ENCODE results near the gene RRP8. TPM values are rescaled to one million over a fixed set of nuclear protein-coding genes. Genes with fewer than 3 reads are reported as not detected.
A peak's percentile ranks its signal among the peaks of the same experiment; 100 is the strongest.

RRP8 gene
- total RNA-seq, 2 donors from 2014 or later: 25.0 to 31.5 TPM

DNA sequence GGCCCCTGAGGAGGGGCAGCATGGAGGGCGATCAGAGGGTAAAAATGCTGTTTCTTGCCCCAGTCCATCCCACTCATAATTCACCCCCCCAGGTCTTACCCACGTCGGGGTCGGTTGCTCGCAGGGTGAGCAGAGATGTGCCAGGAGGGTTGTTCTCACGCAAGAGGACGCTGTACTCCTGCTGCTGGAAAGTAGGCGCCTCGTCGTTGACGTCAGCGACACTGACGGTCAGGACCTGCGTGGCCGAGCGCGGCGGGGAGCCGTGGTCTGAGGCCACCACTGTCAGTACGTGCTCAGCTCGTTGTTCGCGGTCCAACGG is 26.1 kb upstream of the RRP8 start:
- H3K27me3 Mint-ChIP-seq (ENCODE audit: low read depth): no peaks in the 10 kb centered on the region

DNA sequence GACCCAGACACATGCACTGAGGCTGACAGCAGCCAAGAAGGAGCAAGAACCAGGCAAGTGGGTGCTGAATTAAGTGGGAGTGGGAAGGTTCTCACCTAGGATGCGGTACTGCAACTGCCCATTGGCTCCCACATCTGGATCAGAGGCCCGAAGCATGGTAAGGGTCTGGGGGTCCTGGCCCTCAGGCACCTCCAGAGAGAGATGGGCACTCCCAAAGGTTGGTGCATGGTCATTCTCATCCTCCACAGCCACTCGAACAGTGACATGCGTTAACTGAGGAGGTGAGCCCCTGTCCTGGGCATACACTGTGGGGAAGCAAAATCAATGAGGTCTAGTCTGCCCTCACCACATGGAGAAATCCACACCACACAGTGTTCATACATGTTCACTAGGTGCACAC is 25.1 kb upstream of the RRP8 start:
- DNase-seq (no peak), ATAC-seq (replicated peaks in 1 of 2) (no peak)
- Mint-ChIP-seq H3K9me3 (no peaks in the 10 kb centered on the region), H3K27ac (peak overlapping the region; percentile 29), H3K4me1 (ENCODE audit: low read depth) (peaks cover 20% of the 10 kb centered on the region), H3K36me3 (ENCODE audit: insufficient read depth in 2 of 2) (no peaks in the 10 kb centered on the region), H3K27me3 (ENCODE audit: low read depth) (no peaks in the 10 kb centered on the region), H3K4me3 (no peak overlapping the region)

More for the DNA sequence above, 26.1 kb upstream of the RRP8 start:
- Mint-ChIP-seq H3K36me3 (ENCODE audit: insufficient read depth in 2 of 2) (no peaks in the 10 kb centered on the region), H3K27ac (no peak overlapping the region), H3K9me3 (no peaks in the 10 kb centered on the region), H3K4me3 (no peak overlapping the region), H3K4me1 (ENCODE audit: low read depth) (peaks cover 20% of the 10 kb centered on the region)
- DNase-seq: no peak
- ATAC-seq (replicated peaks in 1 of 2): no peak

DNA sequence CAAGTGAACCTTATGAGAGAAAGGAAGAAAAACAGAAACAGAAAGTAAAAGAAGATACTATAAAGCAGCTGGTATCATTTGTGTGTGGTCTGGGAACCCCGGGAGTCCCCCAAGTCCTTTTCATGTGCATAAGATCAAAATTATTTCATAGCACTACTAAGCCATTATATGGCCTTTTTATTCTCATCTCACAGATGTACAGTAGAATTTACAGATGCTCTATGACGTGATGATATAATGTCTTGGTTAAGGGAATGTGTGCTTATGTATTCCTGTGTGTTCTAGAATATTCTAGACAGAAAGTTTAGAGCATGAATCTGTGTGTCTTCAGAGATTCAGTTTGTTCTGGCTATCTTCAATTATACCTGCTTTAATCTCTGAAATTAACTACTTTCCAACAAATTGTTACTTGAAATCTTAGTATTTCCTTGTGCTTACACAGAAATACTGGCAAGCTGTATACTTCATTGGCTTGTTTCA is 24.4 kb upstream of the RRP8 start:
- Mint-ChIP-seq H3K27me3 (ENCODE audit: low read depth) (no peaks in the 10 kb centered on the region), H3K36me3 (ENCODE audit: insufficient read depth in 2 of 2) (no peaks in the 10 kb centered on the region), H3K27ac (peak overlapping the region; percentile 29), H3K4me1 (ENCODE audit: low read depth) (peaks cover 20% of the 10 kb centered on the region), H3K4me3 (peak overlapping the region; percentile 23 to 38), H3K9me3 (no peaks in the 10 kb centered on the region)
- DNase-seq: no peak
- ATAC-seq (replicated peaks in 1 of 2): peak; percentile 43 to 66

DNA sequence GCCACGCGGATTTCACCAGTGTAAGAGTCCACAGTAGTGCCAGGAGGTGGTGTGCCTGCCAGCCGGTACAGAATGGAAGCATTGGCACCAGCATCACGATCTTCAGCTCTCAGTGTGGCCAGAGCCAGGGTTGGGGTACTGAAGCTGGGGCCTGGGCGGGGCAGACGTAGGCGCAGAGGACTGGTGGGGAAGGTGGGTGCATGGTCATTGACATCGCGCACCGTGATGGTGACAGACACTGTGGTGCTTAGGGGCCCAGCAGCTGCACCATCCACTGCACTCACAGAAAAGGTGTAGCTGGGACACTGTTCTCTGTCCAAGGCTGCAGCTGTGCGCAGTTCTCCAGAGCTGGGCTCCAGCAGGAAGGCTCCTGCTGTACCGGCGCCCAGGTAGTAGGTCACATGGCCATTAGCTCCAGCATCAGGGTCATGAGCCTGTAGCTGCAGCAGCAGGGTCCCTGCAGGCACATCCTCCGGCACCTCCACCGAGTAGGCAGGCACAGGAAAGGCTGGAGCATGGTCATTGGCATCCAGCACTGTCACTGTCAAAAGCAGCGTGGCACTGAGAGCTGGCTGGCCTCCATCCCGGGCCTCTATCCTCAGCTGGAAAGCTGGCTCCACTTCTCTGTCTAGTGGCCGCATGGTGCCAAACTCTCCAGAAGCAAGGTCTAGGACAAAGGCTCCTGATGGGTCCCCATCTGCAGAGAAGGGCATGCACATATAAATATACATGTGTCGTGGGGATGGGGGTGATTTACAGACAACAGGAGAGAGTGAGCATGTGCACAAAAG is 23.8 kb upstream of the RRP8 start:
- Mint-ChIP-seq H3K4me1 (ENCODE audit: low read depth) (peaks cover 20% of the 10 kb centered on the region), H3K4me3 (peak overlapping the region; percentile 23 to 38), H3K36me3 (ENCODE audit: insufficient read depth in 2 of 2) (no peaks in the 10 kb centered on the region), H3K9me3 (no peaks in the 10 kb centered on the region), H3K27ac (peak overlapping the region; percentile 29), H3K27me3 (ENCODE audit: low read depth) (no peaks in the 10 kb centered on the region)
- no peak for DNase-seq
- peak; percentile 8 to 17 for ATAC-seq (replicated peaks in 1 of 2)

GRCh38 chr11:6625832-6626420 is 22.5 kb upstream of the RRP8 start:
- no peak for DNase-seq
- Mint-ChIP-seq H3K4me1 (ENCODE audit: low read depth) (peaks cover 20% of the 10 kb centered on the region), H3K4me3 (no peak overlapping the region)

GRCh38 chr11:6625156-6625831 is 21.9 kb upstream of the RRP8 start:
- Mint-ChIP-seq H3K36me3 (ENCODE audit: insufficient read depth in 2 of 2) (no peaks in the 10 kb centered on the region), H3K27ac (no peak overlapping the region), H3K4me1 (ENCODE audit: low read depth) (peaks cover 20% of the 10 kb centered on the region), H3K27me3 (ENCODE audit: low read depth) (no peaks in the 10 kb centered on the region), H3K9me3 (no peaks in the 10 kb centered on the region), H3K4me3 (no peak overlapping the region)
- ATAC-seq (replicated peaks in 1 of 2): no peak
- no peak for DNase-seq

More at GRCh38 chr11:6625832-6626420, 22.5 kb upstream of the RRP8 start:
- no peak for ATAC-seq (replicated peaks in 1 of 2)
- no peaks in the 10 kb centered on the region for H3K9me3 Mint-ChIP-seq
- no peaks in the 10 kb centered on the region for H3K36me3 Mint-ChIP-seq (ENCODE audit: insufficient read depth in 2 of 2)
- H3K27ac Mint-ChIP-seq: no peak overlapping the region
- H3K27me3 Mint-ChIP-seq (ENCODE audit: low read depth): no peaks in the 10 kb centered on the region

GRCh38 chr11:6623391-6624363 is 20.3 kb upstream of the RRP8 start:
- H3K36me3 Mint-ChIP-seq (ENCODE audit: insufficient read depth in 2 of 2): no peaks in the 10 kb centered on the region
- DNase-seq: no peak
- no peak overlapping the region for H3K27ac Mint-ChIP-seq
- no peak for ATAC-seq (replicated peaks in 1 of 2)
- H3K27me3 Mint-ChIP-seq (ENCODE audit: low read depth): no peaks in the 10 kb centered on the region
- H3K4me3 Mint-ChIP-seq: no peak overlapping the region
- H3K9me3 Mint-ChIP-seq: no peaks in the 10 kb centered on the region
- H3K4me1 Mint-ChIP-seq (ENCODE audit: low read depth): peaks cover 20% of the 10 kb centered on the region

- H3K27me3 Mint-ChIP-seq (ENCODE audit: low read depth): no peaks in the 10 kb centered on the region
- H3K27ac Mint-ChIP-seq: no peak overlapping the region
- H3K9me3 Mint-ChIP-seq: no peaks in the 10 kb centered on the region
- no peak overlapping the region for H3K4me3 Mint-ChIP-seq
- peaks cover 10% of the 10 kb centered on the region for H3K4me1 Mint-ChIP-seq (ENCODE audit: low read depth)
- H3K36me3 Mint-ChIP-seq (ENCODE audit: insufficient read depth in 2 of 2): no peaks in the 10 kb centered on the region
- ATAC-seq (replicated peaks in 1 of 2): no peak
- DNase-seq: no peak
Measured at GRCh38 chr11:6622261-6623171, 19.1 kb upstream of the RRP8 start.

DNA sequence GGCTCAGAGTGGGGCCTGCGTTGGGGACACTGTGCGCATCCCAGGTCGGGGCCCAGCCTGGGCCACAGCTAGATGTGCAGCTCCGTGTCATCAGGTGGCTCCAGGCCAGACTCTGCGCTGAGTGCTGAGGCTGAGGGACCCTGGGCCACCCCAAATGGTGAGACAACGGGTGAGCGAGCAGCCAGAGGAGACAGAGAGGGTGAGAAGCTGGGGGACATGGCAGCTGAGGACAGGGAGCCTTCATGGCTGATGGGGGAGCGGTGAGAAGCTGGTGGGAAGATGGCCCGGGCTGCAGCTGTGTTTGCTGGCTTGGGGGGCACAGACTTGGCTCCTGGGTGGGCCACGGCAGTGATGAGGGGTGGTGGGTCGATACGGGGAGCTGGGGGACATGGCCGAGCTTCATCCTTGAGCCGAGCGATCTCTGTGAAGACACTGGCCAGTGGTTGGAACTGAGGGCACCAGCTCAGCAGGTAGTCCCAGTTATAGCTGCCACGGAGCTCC is 18.3 kb upstream of the RRP8 start:
- ATAC-seq (replicated peaks in 1 of 2) (no peak), DNase-seq (no peak)
- no peaks in the 10 kb centered on the region for H3K27me3 Mint-ChIP-seq (ENCODE audit: low read depth)
- no peaks in the 10 kb centered on the region for H3K36me3 Mint-ChIP-seq (ENCODE audit: insufficient read depth in 2 of 2)
- no peak overlapping the region for H3K27ac Mint-ChIP-seq
- peaks cover 4% of the 10 kb centered on the region for H3K4me1 Mint-ChIP-seq (ENCODE audit: low read depth)
- H3K9me3 Mint-ChIP-seq: no peaks in the 10 kb centered on the region
- no peak overlapping the region for H3K4me3 Mint-ChIP-seq

- Mint-ChIP-seq H3K27me3 (ENCODE audit: low read depth) (no peaks in the 10 kb centered on the region), H3K4me1 (ENCODE audit: low read depth) (peaks cover 6% of the 10 kb centered on the region), H3K36me3 (ENCODE audit: insufficient read depth in 2 of 2) (peaks cover 2 to 8% of the 10 kb centered on the region in 2 donors), H3K27ac (no peak overlapping the region), H3K4me3 (no peak overlapping the region), H3K9me3 (no peaks in the 10 kb centered on the region)
- DNase-seq (no peak), ATAC-seq (replicated peaks in 1 of 2) (no peak)
Measured at GRCh38 chr11:6620636-6621035, 17.2 kb upstream of the RRP8 start.

- Mint-ChIP-seq H3K4me1 (ENCODE audit: low read depth) (peaks cover 6% of the 10 kb centered on the region), H3K27ac (no peak within 1 kb of the TSS), H3K9me3 (no peaks in the 10 kb centered on the region), H3K36me3 (ENCODE audit: insufficient read depth in 2 of 2) (peaks cover 2 to 10% of the 10 kb centered on the region in 2 donors), H3K27me3 (ENCODE audit: low read depth) (no peaks in the 10 kb centered on the region), H3K4me3 (no peak within 1 kb of the TSS)
- ATAC-seq (replicated peaks in 1 of 2): peak; percentile 95
- DNase-seq: peak; percentile 91 to 92
Measured at GRCh38 chr11:6619004-6619745, 15.8 kb upstream of the RRP8 start, which contains the start of gene TPP1. TSS of gene TPP1 (minus strand) at chr11:6619422. CDS start at chr11:6619400, 22 bp downstream.
